CD14-positive monocyte (primary cell): ENCODE measurements around the gene FAM118B. TPM values are rescaled to one million over a fixed set of nuclear protein-coding genes. Genes with fewer than 3 reads are reported as not detected.

ENCODE experiments used
- DNase-seq, 3 donors: peaks; one replicate each; pipeline ENCODE4 v3.0.0-alpha.2; 2011 to 2022
- H2AFZ ChIP-seq: 2 replicates; pipeline ENCODE4 v1.6.0; 2012; ENCODE audit warnings: mild to moderate bottlenecking, low read depth, low read length, inconsistent platforms; ENCODE audit not compliant: insufficient read depth, poor library complexity, severe bottlenecking
- H3K27ac ChIP-seq, 2 donors: 1 replicate in 1 of 2; 2 replicates in 1 of 2; pipeline ENCODE4 v1.5.1; 2012 to 2013; ENCODE audit warnings: low read length in 2 of 2, control low read depth in 1 of 2, inconsistent platforms in 1 of 2, low read depth in 1 of 2, mild to moderate bottlenecking in 1 of 2
- H3K27me3 ChIP-seq, 2 donors: one replicate each; pipeline versions ENCODE4 v1.6.0 to v1.6.1; 2011 to 2013; ENCODE audit warnings: low read length in 2 of 2; ENCODE audit not compliant: control insufficient read depth in 2 of 2, insufficient read depth in 2 of 2
- H3K36me3 ChIP-seq, 2 donors: replicated peaks in 1 of 2; 1 replicate in 1 of 2; 2 replicates in 1 of 2; pipeline versions ENCODE4 v1.5.1 to v1.6.1; 2012 to 2013; ENCODE audit warnings: low read length in 2 of 2, control low read depth in 1 of 2, inconsistent platforms in 1 of 2, mild to moderate bottlenecking in 1 of 2; ENCODE audit not compliant: insufficient read depth in 2 of 2, control insufficient read depth in 1 of 2
- H3K4me1 ChIP-seq, 2 donors: 1 replicate in 1 of 2; 2 replicates in 1 of 2; pipeline versions ENCODE4 v1.5.1 to v1.6.1; 2012 to 2013; ENCODE audit warnings: low read length in 2 of 2, control low read depth in 1 of 2, inconsistent platforms in 1 of 2, mild to moderate bottlenecking in 1 of 2, moderate library complexity in 1 of 2; ENCODE audit not compliant: insufficient read depth in 2 of 2, control insufficient read depth in 1 of 2
- H3K4me2 ChIP-seq: replicated peaks from 2 replicates; pipeline ENCODE3; 2012; ENCODE audit warnings: low read length, moderate library complexity, mild to moderate bottlenecking; ENCODE audit not compliant: poor library complexity, severe bottlenecking; ENCODE audit errors: extremely low read depth
- H3K4me3 ChIP-seq, 3 experiments: fragments of 200-600 bp in 1 of 3; sonication (generic) in 1 of 3; replicated peaks in 1 of 3; 1 replicate in 2 of 3; 2 replicates in 1 of 3; pipeline ENCODE4 v1.5.1; 2011 to 2013; ENCODE audit warnings: low read length in 3 of 3, mild to moderate bottlenecking in 3 of 3, control low read depth in 2 of 3, low read depth in 2 of 3, inconsistent platforms in 1 of 3, moderate library complexity in 1 of 3
- H3K79me2 ChIP-seq: 2 replicates; pipeline ENCODE4 v1.6.0; 2012; ENCODE audit warnings: mild to moderate bottlenecking, control low read depth, inconsistent platforms, low read length, moderate library complexity; ENCODE audit not compliant: insufficient read depth
- H3K9ac ChIP-seq: 2 replicates; pipeline ENCODE4 v1.6.0; 2017; ENCODE audit warnings: low read length, mild to moderate bottlenecking; ENCODE audit not compliant: insufficient read depth, poor library complexity, severe bottlenecking
- H3K9me3 ChIP-seq, 2 donors: replicated peaks in 1 of 2; 1 replicate in 1 of 2; 2 replicates in 1 of 2; pipeline versions ENCODE4 v1.5.1 to v1.6.1; 2012 to 2013; ENCODE audit warnings: low read length in 2 of 2, control low read depth in 1 of 2; ENCODE audit not compliant: control insufficient read depth in 1 of 2, insufficient read depth in 1 of 2
- H4K20me1 ChIP-seq: 2 replicates; pipeline ENCODE4 v1.6.0; 2012; ENCODE audit warnings: mild to moderate bottlenecking, low read length, control low read depth, moderate library complexity; ENCODE audit not compliant: insufficient read depth
- H3K27ac Mint-ChIP-seq, 7 donors: one replicate each; pipeline ENCODE4 v1.8.0; 2020; ENCODE audit warnings: mild to moderate bottlenecking in 7 of 7, mixed read lengths in 7 of 7, moderate library complexity in 6 of 7, inconsistent platforms in 2 of 7
- H3K27me3 Mint-ChIP-seq, 3 donors: one replicate each; pipeline ENCODE4 v1.8.0; 2021 to 2022; ENCODE audit warnings: low read depth in 3 of 3, mild to moderate bottlenecking in 3 of 3, mixed read lengths in 3 of 3, moderate library complexity in 3 of 3, inconsistent platforms in 1 of 3
- H3K36me3 Mint-ChIP-seq, 2 donors: one replicate each; pipeline ENCODE4 v1.8.0; 2020; ENCODE audit warnings: mixed read lengths in 2 of 2, inconsistent platforms in 1 of 2, mild to moderate bottlenecking in 1 of 2
- H3K4me1 Mint-ChIP-seq: one replicate; pipeline ENCODE4 v1.8.0; 2020; ENCODE audit warnings: mild to moderate bottlenecking, mixed read lengths
- H3K4me3 Mint-ChIP-seq, 2 donors: one replicate each; pipeline ENCODE4 v1.8.0; 2020; ENCODE audit warnings: mild to moderate bottlenecking in 2 of 2, mixed read lengths in 2 of 2, moderate library complexity in 1 of 2
- H3K9me3 Mint-ChIP-seq, 7 donors: one replicate each; pipeline ENCODE4 v1.8.0; 2020 to 2022; ENCODE audit warnings: mixed read lengths in 7 of 7, mild to moderate bottlenecking in 6 of 7, moderate library complexity in 6 of 7, inconsistent platforms in 2 of 7
- WGBS: methylation state at CpG from one replicate; pipeline ENCODE4 v1.1.5; 2013; ENCODE audit warnings: missing lambda C conversion rate; ENCODE audit not compliant: insufficient coverage; 5-methylcytosine and 5-hydroxymethylcytosine counted together
- intact Hi-C, 2 donors: fragments of 100-400 bp; cut with micrococcal nuclease; formaldehyde crosslinking; loops; one replicate each; pipeline versions ENCODE4 v1.15.0 to v1.15.1; 2023
- polyA plus RNA-seq, 3 donors: library from polyadenylated mRNA; depleted of rRNA in 1 of 3; unstranded in 2 of 3; stranded (reverse) in 1 of 3; fragments of 300-500 nt in 2 of 3; fragments of >200 nt in 1 of 3; fragmentation: Illumina TruSeq in 2 of 3; gene quantifications; 1 replicate in 2 of 3; 2 replicates in 1 of 3; pipeline ENCODE4 v1.2.3, GENCODE V29; 2012 to 2021
- TF ChIP-seq, protein P1 (sequence below): fragments of 200-600 bp; IDR thresholded peaks from one replicate; pipeline ENCODE4 v1.8.0; 2022; ENCODE audit warnings: antibody characterized with exemption, mild to moderate bottlenecking

The FAM118B gene
- polyA plus RNA-seq, 3 donors = 13.6 to 18.7 (median 16.5) TPM

DNA sequence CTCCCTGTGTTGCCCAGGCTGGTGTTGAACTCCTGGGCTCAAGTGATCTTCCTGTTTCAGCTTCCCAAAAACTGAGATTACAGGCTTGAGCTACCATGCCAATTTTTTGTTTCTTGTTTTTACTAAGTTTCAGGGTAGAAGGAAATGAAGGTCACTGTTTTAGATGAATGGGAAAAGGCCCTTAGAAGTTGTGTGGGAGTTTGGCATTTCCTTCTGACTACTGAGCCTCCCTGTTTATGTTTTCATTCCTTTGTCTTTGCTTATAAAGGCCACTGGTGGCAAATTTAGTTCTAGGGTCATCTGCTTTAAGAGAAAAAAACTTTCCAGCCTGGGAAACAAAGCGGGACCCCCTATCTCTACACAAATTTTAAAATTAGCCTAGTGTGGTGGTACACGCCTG is 35.1 kb downstream of the FAM118B start:
- intact Hi-C loops = no loop called here
- no peaks in the 10 kb centered on the region for H3K4me1 ChIP-seq
- no CpG with 5 or more reads among the region's 2 CpGs for WGBS
- no peaks in the 10 kb centered on the region for H3K79me2 ChIP-seq
- H3K36me3 Mint-ChIP-seq = peaks cover 69 to 77% of the 10 kb centered on the region in 2 donors
- H3K9me3 ChIP-seq = no peaks in the 10 kb centered on the region
- no peak overlapping the region for H3K4me3 Mint-ChIP-seq
- no peak overlapping the region for H2AFZ ChIP-seq
- no peaks in the 10 kb centered on the region for H3K9me3 Mint-ChIP-seq
- no peak for DNase-seq
- no peaks in the 10 kb centered on the region for H3K27me3 ChIP-seq
- H3K27ac Mint-ChIP-seq = peak overlapping the region in 2 of 7 donors; percentile 23 to 46
- no peak overlapping the region for H3K27ac ChIP-seq
- H3K4me1 Mint-ChIP-seq = no peaks in the 10 kb centered on the region
- H3K4me3 ChIP-seq = no peak overlapping the region
- no peak overlapping the region for H3K4me2 ChIP-seq
- TF ChIP-seq, protein P1, sequence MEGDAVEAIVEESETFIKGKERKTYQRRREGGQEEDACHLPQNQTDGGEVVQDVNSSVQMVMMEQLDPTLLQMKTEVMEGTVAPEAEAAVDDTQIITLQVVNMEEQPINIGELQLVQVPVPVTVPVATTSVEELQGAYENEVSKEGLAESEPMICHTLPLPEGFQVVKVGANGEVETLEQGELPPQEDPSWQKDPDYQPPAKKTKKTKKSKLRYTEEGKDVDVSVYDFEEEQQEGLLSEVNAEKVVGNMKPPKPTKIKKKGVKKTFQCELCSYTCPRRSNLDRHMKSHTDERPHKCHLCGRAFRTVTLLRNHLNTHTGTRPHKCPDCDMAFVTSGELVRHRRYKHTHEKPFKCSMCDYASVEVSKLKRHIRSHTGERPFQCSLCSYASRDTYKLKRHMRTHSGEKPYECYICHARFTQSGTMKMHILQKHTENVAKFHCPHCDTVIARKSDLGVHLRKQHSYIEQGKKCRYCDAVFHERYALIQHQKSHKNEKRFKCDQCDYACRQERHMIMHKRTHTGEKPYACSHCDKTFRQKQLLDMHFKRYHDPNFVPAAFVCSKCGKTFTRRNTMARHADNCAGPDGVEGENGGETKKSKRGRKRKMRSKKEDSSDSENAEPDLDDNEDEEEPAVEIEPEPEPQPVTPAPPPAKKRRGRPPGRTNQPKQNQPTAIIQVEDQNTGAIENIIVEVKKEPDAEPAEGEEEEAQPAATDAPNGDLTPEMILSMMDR = no peak
- H3K9ac ChIP-seq = no peak overlapping the region
- peaks cover 0 to 2% (median 0%) of the 10 kb centered on the region in 3 donors for H3K27me3 Mint-ChIP-seq
- H4K20me1 ChIP-seq = no peaks in the 10 kb centered on the region
- H3K36me3 ChIP-seq = peaks cover 50 to 76% of the 10 kb centered on the region in 2 donors

DNA sequence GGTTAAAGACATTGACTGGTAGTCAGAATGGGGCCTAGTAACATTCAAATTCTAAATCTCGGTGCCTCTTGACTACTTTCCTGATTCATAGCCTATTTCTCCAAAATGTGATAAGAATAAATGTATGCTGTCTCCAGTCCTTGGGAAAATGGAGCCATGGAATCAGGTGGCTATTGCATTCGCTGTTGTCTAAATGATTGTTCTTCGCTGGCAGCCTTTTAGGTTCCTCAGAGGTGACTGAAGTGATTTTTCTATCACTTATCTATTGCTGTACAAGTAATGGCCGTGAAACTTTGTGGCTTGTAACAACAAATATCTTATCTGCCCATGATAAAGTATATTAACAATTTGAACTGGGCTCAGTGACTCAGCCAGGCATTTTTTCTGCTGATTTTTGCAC is 41.7 kb downstream of the FAM118B start:
- intact Hi-C loops = no loop called here
- Mint-ChIP-seq H3K9me3 (peaks cover 0 to 2% (median 0%) of the 10 kb centered on the region in 7 donors), H3K4me3 (no peak overlapping the region)

More for the DNA sequence above, 41.7 kb downstream of the FAM118B start:
- TF ChIP-seq, protein P1 = no peak
- Histone ChIP-seq H3K9me3 (no peaks in the 10 kb centered on the region), H3K4me2 (no peak overlapping the region), H3K36me3 (peaks cover 64 to 87% of the 10 kb centered on the region in 2 donors), H2AFZ (no peak overlapping the region), H3K27me3 (no peaks in the 10 kb centered on the region), H3K79me2 (no peaks in the 10 kb centered on the region), H3K4me1 (no peaks in the 10 kb centered on the region), H4K20me1 (no peaks in the 10 kb centered on the region), H3K4me3 (no peak overlapping the region), H3K9ac (no peak overlapping the region), H3K27ac (no peak overlapping the region)
- WGBS = no CpG with 5 or more reads among the region's 4 CpGs
- Mint-ChIP-seq H3K36me3 (peaks cover 67 to 78% of the 10 kb centered on the region in 2 donors), H3K4me1 (no peaks in the 10 kb centered on the region), H3K27ac (no peak overlapping the region), H3K27me3 (no peaks in the 10 kb centered on the region)
- DNase-seq = no peak
